HepG2 (cell line): ENCODE measurements around the gene SNX19. TPM values are rescaled to one million over a fixed set of nuclear protein-coding genes. Genes with fewer than 3 reads are reported as not detected.

Experiments used
- ATAC-seq: fragments of 200-7000 bp; cut with Tn5 transposase; 3 replicates; pipeline ENCODE4 v1.9.1; 2020; ENCODE audit warnings: mild to moderate bottlenecking, moderate library complexity
- BruUV-seq: library from RNA; stranded (reverse); fragments of 400-500 nt; replicated peaks from 2 replicates; lab custom pipeline; 2021; lab: Mats Ljungman, UMichigan
- CTCF ChIA-PET: fragments of 300-600 bp; formaldehyde crosslinking; extraction: SDS; loops from one replicate; lab custom pipeline; 2021; ENCODE audit warnings: low total read pairs, inconsistent platforms, low intra/inter-chr PET ratio; lab: Yijun Ruan, JAX
- POLR2A ChIA-PET: fragments of 350-600 bp; sonication (Branson Sonifier 250); formaldehyde crosslinking; loops from one replicate; lab custom pipeline; 2020; ENCODE audit warnings: antibody characterized with exemption, inconsistent platforms; lab: Yijun Ruan, JAX
- DNase-seq: peaks from one replicate; pipeline ENCODE4 v3.0.0-alpha.2; 2015; ENCODE audit warnings: low spot score
- FAIRE-seq: peaks from 3 replicates; lab custom pipeline; 2011; peaks lifted over from hg19 to GRCh38; lab: Jason Lieb, UNC
- H2AFZ ChIP-seq: one replicate; pipeline ENCODE4 v1.6.1; 2011; ENCODE audit warnings: low read length, inconsistent platforms
- H3K27ac ChIP-seq: fragments of 300-600 bp; 3 replicates; pipeline ENCODE4 v1.8.0; 2011; ENCODE audit warnings: mixed run types, mild to moderate bottlenecking, mixed read lengths, low read length, inconsistent platforms; ENCODE audit not compliant: insufficient read depth; ENCODE audit errors: extremely low read length
- H3K27me3 ChIP-seq, 2 experiments: fragments of 200-600 bp in 1 of 2; 2 replicates in 1 of 2; 3 replicates in 1 of 2; pipeline versions ENCODE4 v1.6.0 to v1.8.0; 2011; ENCODE audit warnings: low read length in 2 of 2, mild to moderate bottlenecking in 2 of 2, moderate library complexity in 2 of 2, inconsistent platforms in 1 of 2; ENCODE audit not compliant: insufficient read depth in 2 of 2, control insufficient read depth in 1 of 2
- H3K36me3 ChIP-seq, 2 experiments: fragments of 200-600 bp in 1 of 2; replicated peaks in 1 of 2; 2 replicates in 1 of 2; 3 replicates in 1 of 2; pipeline versions ENCODE4 v1.5.1 to v1.8.0; 2011; ENCODE audit warnings: low read length in 2 of 2, inconsistent platforms in 1 of 2; ENCODE audit not compliant: insufficient read depth in 2 of 2, control insufficient read depth in 1 of 2
- H3K4me1 ChIP-seq: 2 replicates; pipeline ENCODE4 v1.5.1; 2012; ENCODE audit warnings: low read length, inconsistent platforms; ENCODE audit not compliant: insufficient read depth
- H3K4me2 ChIP-seq: 2 replicates; pipeline ENCODE4 v1.6.0; 2011; ENCODE audit warnings: low read depth, low read length, inconsistent platforms
- H3K4me3 ChIP-seq, 3 experiments: fragments of 200-600 bp in 1 of 3; sonication (generic), shearing (Covaris generic) in 1 of 3; replicated peaks in 1 of 3; 2 replicates each; pipeline ENCODE4 v1.5.1; 2011 to 2016; ENCODE audit warnings: low read length in 3 of 3, inconsistent platforms in 2 of 3, low read depth in 2 of 3, mild to moderate bottlenecking in 2 of 3, control low read depth in 1 of 3, mixed read lengths in 1 of 3; ENCODE audit not compliant: insufficient read depth in 1 of 3
- H3K79me2 ChIP-seq: one replicate; pipeline ENCODE4 v1.6.1; 2011; ENCODE audit warnings: low read length, inconsistent platforms; ENCODE audit not compliant: insufficient read depth
- H3K9ac ChIP-seq: 2 replicates; pipeline ENCODE4 v1.6.0; 2011; ENCODE audit warnings: mild to moderate bottlenecking, low read depth, low read length, inconsistent platforms; ENCODE audit not compliant: insufficient read depth
- H3K9me3 ChIP-seq: 2 replicates; pipeline ENCODE4 v1.5.1; 2012; ENCODE audit warnings: mild to moderate bottlenecking, low read length
- H4K20me1 ChIP-seq: 2 replicates; pipeline ENCODE4 v1.6.0; 2011; ENCODE audit warnings: inconsistent platforms, mild to moderate bottlenecking, low read length, moderate library complexity; ENCODE audit not compliant: insufficient read depth
- DBP ChIP-seq: sonication (generic); formaldehyde crosslinking; IDR thresholded peaks from 2 replicates; pipeline ENCODE4 v1.4.0; 2020; ENCODE audit warnings: missing genetic modification reagents; ENCODE audit errors: not compliant biosample characterization
- EHMT2 ChIP-seq: fragments of 200-600 bp; sonication (generic); IDR thresholded peaks from 2 replicates; pipeline ENCODE4 v1.7.0; 2017; ENCODE audit warnings: antibody characterized with exemption, low read depth, low read length, borderline replicate concordance
- GFI1 ChIP-seq: sonication (generic); formaldehyde crosslinking; IDR thresholded peaks from 2 replicates; pipeline ENCODE4 v1.5.0; 2020; ENCODE audit warnings: missing genetic modification reagents, mild to moderate bottlenecking, borderline replicate concordance
- KLF11 ChIP-seq: IDR thresholded peaks from 2 replicates; pipeline ENCODE4 v1.6.1; 2016; ENCODE audit warnings: missing compliant biosample characterization
- MZF1 ChIP-seq: sonication (generic); formaldehyde crosslinking; IDR thresholded peaks from 2 replicates; pipeline ENCODE4 v1.8.1; 2023; ENCODE audit warnings: mild to moderate bottlenecking, missing genetic modification reagents, borderline replicate concordance
- NFATC3 ChIP-seq: sonication (generic); formaldehyde crosslinking; IDR thresholded peaks from 2 replicates; pipeline ENCODE4 v1.5.1; 2020; ENCODE audit warnings: mild to moderate bottlenecking, missing genetic modification reagents
- NFYC ChIP-seq: IDR thresholded peaks from 2 replicates; pipeline ENCODE4 v1.6.1; 2016; ENCODE audit warnings: missing genetic modification reagents, missing compliant biosample characterization
- PRMT3 ChIP-seq: sonication (generic); formaldehyde crosslinking; IDR thresholded peaks from 2 replicates; pipeline ENCODE4 v1.8.1; 2022; ENCODE audit warnings: low read depth, mild to moderate bottlenecking, moderate library complexity, missing genetic modification reagents, borderline replicate concordance
- SAP130 ChIP-seq: IDR thresholded peaks from 2 replicates; pipeline ENCODE4 v1.6.1; 2016; ENCODE audit warnings: low read depth
- STAT5B ChIP-seq: sonication (generic); formaldehyde crosslinking; IDR thresholded peaks from 2 replicates; pipeline ENCODE4 v1.4.0; 2020; ENCODE audit warnings: missing genetic modification reagents
- ZNF281 ChIP-seq: sonication (generic); formaldehyde crosslinking; IDR thresholded peaks from 2 replicates; pipeline ENCODE4 v1.4.0; 2020; ENCODE audit warnings: missing genetic modification reagents, borderline replicate concordance
- WGBS: methylation state at CpG from one replicate; pipeline ENCODE4 v1.1.6; 2017; ENCODE audit warnings: low lambda C conversion rate; 5-methylcytosine and 5-hydroxymethylcytosine counted together
- in situ Hi-C: cut with HindIII; loops from 2 replicates; pipeline ENCODE4 v1.10.0; 2017; ENCODE audit warnings: low pct_unique_long_range_greater_than_20kb; ENCODE audit not compliant: extremely low pct_ligation_motif_present
- intact Hi-C: fragments of 100-400 bp; cut with micrococcal nuclease; formaldehyde crosslinking; loops from one replicate; pipeline ENCODE4 v1.10.0; 2022; ENCODE audit not compliant: unreplicated experiment
- polyA plus RNA-seq, 8 experiments: library from polyadenylated mRNA; depleted of rRNA in 3 of 8; stranded (reverse) in 7 of 8; unstranded in 1 of 8; fragments of >200 nt; fragmentation: Illumina TruSeq in 4 of 8; extraction: Trizol in 4 of 8; gene quantifications; 2 replicates each; pipeline versions ENCODE4 v1.2.1 to v1.2.3, GENCODE V29; 2011 to 2016; ENCODE audit warnings: low read depth in 4 of 8, missing spikeins in 1 of 8, mixed read lengths in 1 of 8; ENCODE audit not compliant: insufficient read depth in 1 of 8
- total RNA-seq, 5 experiments: library from RNA; depleted of rRNA; stranded (reverse); fragments of >200 nt; fragmentation: Illumina TruSeq; extraction: Trizol; gene quantifications; 2 replicates each; pipeline ENCODE4 v1.2.3, GENCODE V29; 2016; ENCODE audit warnings: low read depth in 1 of 5
- TF ChIP-seq, protein P1 (sequence below): sonication (generic); formaldehyde crosslinking; IDR thresholded peaks from 2 replicates; pipeline ENCODE4 v1.4.0; 2020; ENCODE audit warnings: missing genetic modification reagents, borderline replicate concordance

Gene SNX19
- total and polyA plus RNA-seq, 2 of the 13 experiments (the other 11 are each of a cell fraction or from before 2014, with no cell fraction given), result 0.13 to 0.27 TPM

GRCh38 chr11:130913268-130913667 lies 3.0 kb downstream of the SNX19 start:
- intact Hi-C loops (no loop called here), in situ Hi-C loops (no loop called here)
- H3K4me3 ChIP-seq, result no peak overlapping the region
- H3K27ac ChIP-seq, result no peak overlapping the region
- ATAC-seq (no peak), FAIRE-seq (no peak), DNase-seq (no peak)
- no peak overlapping the region for H2AFZ ChIP-seq
- CTCF ChIA-PET, result no interaction called here
- H3K4me1 ChIP-seq, result no peaks in the 10 kb centered on the region
- H3K9me3 ChIP-seq, result no peaks in the 10 kb centered on the region
- H3K9ac ChIP-seq, result no peak overlapping the region
- no peaks in the 10 kb centered on the region for H3K36me3 ChIP-seq
- H3K27me3 ChIP-seq, result 0 out of 5 replicates have a peak, but pooled peaks cover 0 to 8% of the 10 kb centered on the region in 2 experiments
- no peak overlapping the region for H3K4me2 ChIP-seq
- H4K20me1 ChIP-seq, result no peaks in the 10 kb centered on the region
- H3K79me2 ChIP-seq, result no peaks in the 10 kb centered on the region
- WGBS, result 42% methylated on average over 2 of the region's 2 CpGs
- POLR2A ChIA-PET, result no interaction called here
- no TSS peak for BruUV-seq
- no peak for TF ChIP-seq PRMT3 (CRISPR knock-in tag)
- no peak for TF ChIP-seq SAP130 (CRISPR knock-in tag)
- no peak for TF ChIP-seq KLF11 (CRISPR knock-in tag)
- TF ChIP-seq GFI1 (CRISPR knock-in tag), result no peak
- TF ChIP-seq NFYC (CRISPR knock-in tag), result no peak
- no peak for TF ChIP-seq EHMT2
- no peak for TF ChIP-seq ZNF281 (CRISPR knock-in tag)
- TF ChIP-seq DBP (CRISPR knock-in tag), result no peak
- TF ChIP-seq MZF1 (CRISPR knock-in tag), result no peak
- TF ChIP-seq, protein P1, sequence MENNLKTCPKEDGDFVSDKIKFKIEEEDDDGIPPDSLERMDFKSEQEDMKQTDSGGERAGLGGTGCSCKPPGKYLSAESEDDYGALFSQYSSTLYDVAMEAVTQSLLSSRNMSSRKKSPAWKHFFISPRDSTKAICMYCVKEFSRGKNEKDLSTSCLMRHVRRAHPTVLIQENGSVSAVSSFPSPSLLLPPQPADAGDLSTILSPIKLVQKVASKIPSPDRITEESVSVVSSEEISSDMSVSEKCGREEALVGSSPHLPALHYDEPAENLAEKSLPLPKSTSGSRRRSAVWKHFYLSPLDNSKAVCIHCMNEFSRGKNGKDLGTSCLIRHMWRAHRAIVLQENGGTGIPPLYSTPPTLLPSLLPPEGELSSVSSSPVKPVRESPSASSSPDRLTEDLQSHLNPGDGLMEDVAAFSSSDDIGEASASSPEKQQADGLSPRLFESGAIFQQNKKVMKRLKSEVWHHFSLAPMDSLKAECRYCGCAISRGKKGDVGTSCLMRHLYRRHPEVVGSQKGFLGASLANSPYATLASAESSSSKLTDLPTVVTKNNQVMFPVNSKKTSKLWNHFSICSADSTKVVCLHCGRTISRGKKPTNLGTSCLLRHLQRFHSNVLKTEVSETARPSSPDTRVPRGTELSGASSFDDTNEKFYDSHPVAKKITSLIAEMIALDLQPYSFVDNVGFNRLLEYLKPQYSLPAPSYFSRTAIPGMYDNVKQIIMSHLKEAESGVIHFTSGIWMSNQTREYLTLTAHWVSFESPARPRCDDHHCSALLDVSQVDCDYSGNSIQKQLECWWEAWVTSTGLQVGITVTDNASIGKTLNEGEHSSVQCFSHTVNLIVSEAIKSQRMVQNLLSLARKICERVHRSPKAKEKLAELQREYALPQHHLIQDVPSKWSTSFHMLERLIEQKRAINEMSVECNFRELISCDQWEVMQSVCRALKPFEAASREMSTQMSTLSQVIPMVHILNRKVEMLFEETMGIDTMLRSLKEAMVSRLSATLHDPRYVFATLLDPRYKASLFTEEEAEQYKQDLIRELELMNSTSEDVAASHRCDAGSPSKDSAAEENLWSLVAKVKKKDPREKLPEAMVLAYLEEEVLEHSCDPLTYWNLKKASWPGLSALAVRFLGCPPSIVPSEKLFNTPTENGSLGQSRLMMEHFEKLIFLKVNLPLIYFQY (CRISPR knock-in tag), result no peak
- no peak for TF ChIP-seq STAT5B (CRISPR knock-in tag)
- TF ChIP-seq NFATC3 (CRISPR knock-in tag), result no peak
